GM12875 (cell line): ENCODE data around the gene RNF180.

ENCODE experiments used
- H3K4me3 ChIP-seq: one replicate; pipeline ENCODE4 v1.5.1; 2011; ENCODE audit warnings: low read depth, low read length, control low read depth
- CTCF ChIP-seq: IDR thresholded peaks from 2 replicates; pipeline ENCODE4 v1.5.1; 2011; ENCODE audit warnings: low read depth, mild to moderate bottlenecking, control low read depth, inconsistent platforms, low read length, moderate library complexity, borderline replicate concordance; ENCODE audit not compliant: insufficient read depth

RNF180 gene

GRCh38 chr5:64147379-64147778 is 18.3 kb upstream of the RNF180 start:
- TF ChIP-seq CTCF: no peak
- no peak overlapping the region for H3K4me3 ChIP-seq

GRCh38 chr5:64147849-64148441 is 17.7 kb upstream of the RNF180 start:
- no peak overlapping the region for H3K4me3 ChIP-seq
- peak; percentile 64; the same call in 1 of the 2 replicates for TF ChIP-seq CTCF

- TF ChIP-seq CTCF: no peak
- no peak overlapping the region for H3K4me3 ChIP-seq
These were observed 16.4 kb upstream of the RNF180 start for GRCh38 chr5:64149268-64149667.

GRCh38 chr5:64149857-64150521 is 15.7 kb upstream of the RNF180 start:
- H3K4me3 ChIP-seq: no peak overlapping the region
- no peak for TF ChIP-seq CTCF

GRCh38 chr5:64156261-64156660 is 9.4 kb upstream of the RNF180 start:
- TF ChIP-seq CTCF: no peak
- H3K4me3 ChIP-seq: no peak overlapping the region

- TF ChIP-seq CTCF: no peak
- H3K4me3 ChIP-seq: no peak overlapping the region
These were observed 6.8 kb upstream of the RNF180 start for GRCh38 chr5:64158827-64159226.

GRCh38 chr5:64160201-64160600 is 5.4 kb upstream of the RNF180 start:
- no peak overlapping the region for H3K4me3 ChIP-seq
- TF ChIP-seq CTCF: no peak
